ENCODE data around the gene COL21A1. TPM values are rescaled to one million over a fixed set of nuclear protein-coding genes. Genes with fewer than 3 reads are reported as not detected.

Gene COL21A1
- total RNA-seq, 4 donors from 2014 or later: 16.9 to 29.9 (median 24.2) TPM

DNA sequence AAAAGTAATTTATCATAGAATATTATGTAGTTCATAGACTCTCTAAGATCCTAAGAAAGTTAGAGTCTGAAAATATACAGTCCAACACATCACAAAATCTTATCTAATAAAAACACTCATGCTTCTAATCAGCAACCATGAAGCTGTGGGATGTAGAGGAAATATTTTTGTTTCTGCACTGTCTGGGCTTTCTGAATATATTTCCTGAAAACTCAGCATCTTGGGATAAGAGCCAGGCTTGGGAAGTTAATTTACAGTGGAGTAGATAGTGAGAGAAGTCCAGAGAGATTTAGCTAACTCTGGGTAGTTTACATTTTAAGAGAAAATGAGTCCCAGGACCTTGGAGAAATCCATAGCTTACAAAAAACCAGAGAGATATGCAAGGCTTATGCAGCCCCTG is 221.6 kb downstream of the COL21A1 start:
- no peaks in the 10 kb centered on the region for H3K27me3 ChIP-seq
- no peaks in the 10 kb centered on the region for H3K4me1 ChIP-seq
- H3K27ac ChIP-seq: no peak overlapping the region
- no peaks in the 10 kb centered on the region for H3K9me3 ChIP-seq
- TF ChIP-seq POLR2A (IDR thresholded peaks at IDR 0.05) (no peak), EP300 (IDR thresholded peaks at IDR 0.05) (no peak)
- TF ChIP-seq, protein P1, sequence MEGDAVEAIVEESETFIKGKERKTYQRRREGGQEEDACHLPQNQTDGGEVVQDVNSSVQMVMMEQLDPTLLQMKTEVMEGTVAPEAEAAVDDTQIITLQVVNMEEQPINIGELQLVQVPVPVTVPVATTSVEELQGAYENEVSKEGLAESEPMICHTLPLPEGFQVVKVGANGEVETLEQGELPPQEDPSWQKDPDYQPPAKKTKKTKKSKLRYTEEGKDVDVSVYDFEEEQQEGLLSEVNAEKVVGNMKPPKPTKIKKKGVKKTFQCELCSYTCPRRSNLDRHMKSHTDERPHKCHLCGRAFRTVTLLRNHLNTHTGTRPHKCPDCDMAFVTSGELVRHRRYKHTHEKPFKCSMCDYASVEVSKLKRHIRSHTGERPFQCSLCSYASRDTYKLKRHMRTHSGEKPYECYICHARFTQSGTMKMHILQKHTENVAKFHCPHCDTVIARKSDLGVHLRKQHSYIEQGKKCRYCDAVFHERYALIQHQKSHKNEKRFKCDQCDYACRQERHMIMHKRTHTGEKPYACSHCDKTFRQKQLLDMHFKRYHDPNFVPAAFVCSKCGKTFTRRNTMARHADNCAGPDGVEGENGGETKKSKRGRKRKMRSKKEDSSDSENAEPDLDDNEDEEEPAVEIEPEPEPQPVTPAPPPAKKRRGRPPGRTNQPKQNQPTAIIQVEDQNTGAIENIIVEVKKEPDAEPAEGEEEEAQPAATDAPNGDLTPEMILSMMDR (IDR thresholded peaks at IDR 0.05): no peak
- H3K36me3 ChIP-seq: no peaks in the 10 kb centered on the region
- H3K4me3 ChIP-seq: no peak overlapping the region
- no peak for DNase-seq (ENCODE audit: low spot score in 2 of 2)

DNA sequence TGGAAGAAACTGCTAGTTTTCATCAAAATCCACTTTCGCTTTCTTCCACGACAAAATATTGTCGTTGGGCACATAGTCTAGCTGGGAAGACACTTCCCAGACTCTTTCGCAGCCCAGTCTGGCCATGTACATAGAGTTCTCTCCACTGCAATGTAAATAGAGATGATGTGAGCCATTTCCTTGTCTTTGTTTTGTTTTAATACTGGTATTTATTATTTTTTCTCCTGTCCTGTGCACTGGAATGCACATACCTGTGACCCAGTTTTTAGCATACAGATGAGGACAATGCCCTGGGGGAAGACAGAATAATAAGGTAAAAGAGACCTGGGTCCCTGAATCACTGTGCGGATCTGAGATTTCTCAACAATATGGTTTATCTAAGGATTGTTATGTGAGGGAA is 222.4 kb downstream of the COL21A1 start:
- TF ChIP-seq, protein P1 (IDR thresholded peaks at IDR 0.05): no peak
- TF ChIP-seq EP300 (IDR thresholded peaks at IDR 0.05): no peak
- TF ChIP-seq POLR2A (IDR thresholded peaks at IDR 0.05): no peak
- H3K27ac ChIP-seq: no peak overlapping the region
- H3K36me3 ChIP-seq: no peaks in the 10 kb centered on the region
- peaks cover 0 to 2% (median 0%) of the 10 kb centered on the region in 4 donors for H3K9me3 ChIP-seq
- no peak for DNase-seq (ENCODE audit: low spot score in 2 of 2)
- WGBS, 2 donors: 81 to 87% methylated on average over 5 of the region's 5 CpGs
- H3K4me3 ChIP-seq: no peak overlapping the region
- no peaks in the 10 kb centered on the region for H3K27me3 ChIP-seq
- H3K4me1 ChIP-seq: no peaks in the 10 kb centered on the region

DNA sequence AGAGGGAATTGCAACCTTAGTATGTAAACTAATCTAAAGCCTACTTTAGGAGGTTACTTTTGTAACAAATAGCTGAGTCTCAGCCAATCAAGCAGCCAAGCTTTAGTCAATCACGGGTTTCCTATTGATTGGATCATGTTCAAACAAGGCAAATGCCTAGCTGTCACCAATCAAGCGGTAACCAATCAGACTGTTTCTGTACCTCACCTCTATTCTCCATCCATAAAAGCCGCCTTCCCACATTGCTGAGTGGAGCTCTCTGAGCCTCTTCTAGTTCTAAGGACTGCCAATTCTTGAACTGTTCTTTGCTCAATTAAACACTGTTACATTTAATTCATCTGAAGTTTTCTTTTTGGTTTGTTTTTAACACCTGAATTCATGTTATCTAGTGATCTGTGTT is 223.6 kb downstream of the COL21A1 start:
- Histone ChIP-seq H3K27ac (no peak overlapping the region), H3K36me3 (no peaks in the 10 kb centered on the region), H3K4me1 (no peaks in the 10 kb centered on the region), H3K4me3 (no peak overlapping the region), H3K27me3 (no peaks in the 10 kb centered on the region), H3K9me3 (peaks cover 0 to 2% (median 0%) of the 10 kb centered on the region in 4 donors)
- 90 to 94% methylated on average over 3 of the region's 3 CpGs for WGBS, 2 donors
- TF ChIP-seq, protein P1 (IDR thresholded peaks at IDR 0.05): no peak
- TF ChIP-seq EP300 (IDR thresholded peaks at IDR 0.05) (no peak), POLR2A (IDR thresholded peaks at IDR 0.05) (no peak)
- no peak for DNase-seq (ENCODE audit: low spot score in 2 of 2)

DNA sequence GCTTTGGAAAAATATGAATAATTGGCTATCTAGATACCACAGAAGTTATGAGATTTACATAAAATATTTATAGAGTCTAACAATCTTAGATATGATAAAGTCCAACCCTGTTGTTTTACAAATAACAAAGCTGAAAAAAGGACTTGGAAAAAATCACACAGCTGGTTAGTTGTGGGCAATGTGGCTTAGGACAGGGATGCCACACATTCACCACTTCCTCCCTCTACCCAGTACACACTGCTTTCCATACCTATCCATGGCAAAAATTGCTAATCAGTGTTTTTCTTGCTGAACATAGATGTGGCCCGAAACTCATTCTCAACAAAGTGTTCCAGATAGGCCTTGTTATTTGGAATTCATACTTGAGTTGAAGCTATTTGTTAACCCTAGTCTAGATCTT is 224.7 kb downstream of the COL21A1 start:
- TF ChIP-seq EP300 (IDR thresholded peaks at IDR 0.05) (no peak), POLR2A (IDR thresholded peaks at IDR 0.05) (no peak)
- TF ChIP-seq, protein P1 (IDR thresholded peaks at IDR 0.05): no peak
- 78 to 92% methylated on average over 1 of the region's 1 CpG for WGBS, 2 donors
- Histone ChIP-seq H3K27me3 (no peaks in the 10 kb centered on the region), H3K9me3 (peaks cover 0 to 2% (median 0%) of the 10 kb centered on the region in 4 donors), H3K27ac (no peak overlapping the region), H3K4me3 (no peak overlapping the region), H3K36me3 (no peaks in the 10 kb centered on the region), H3K4me1 (no peaks in the 10 kb centered on the region)
- DNase-seq (ENCODE audit: low spot score in 2 of 2): no peak

DNA sequence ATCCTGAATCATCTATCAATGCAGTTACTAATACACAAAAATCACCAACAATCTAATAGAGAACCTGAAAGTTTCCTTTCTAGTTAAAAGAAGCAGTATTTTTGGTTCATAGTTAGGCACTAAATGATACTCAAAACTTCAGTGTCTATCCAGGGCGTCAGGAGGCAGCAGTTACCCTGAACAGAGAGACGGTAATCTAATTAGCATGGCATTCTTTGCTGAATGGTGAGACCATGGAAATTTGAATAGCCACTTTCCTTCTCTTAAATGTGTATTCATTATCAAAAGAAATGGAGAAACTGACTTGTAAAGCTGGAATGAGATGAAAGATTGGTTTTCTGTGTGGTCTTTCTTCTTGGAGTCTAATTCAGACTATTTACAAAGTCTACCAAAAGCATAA is 225.4 kb downstream of the COL21A1 start:
- Histone ChIP-seq H3K36me3 (no peaks in the 10 kb centered on the region), H3K27ac (no peak overlapping the region), H3K27me3 (no peaks in the 10 kb centered on the region), H3K9me3 (peaks cover 0 to 2% (median 0%) of the 10 kb centered on the region in 4 donors), H3K4me3 (no peak overlapping the region), H3K4me1 (no peaks in the 10 kb centered on the region)
- no peak for DNase-seq (ENCODE audit: low spot score in 2 of 2)
- TF ChIP-seq, protein P1 (IDR thresholded peaks at IDR 0.05): no peak
- TF ChIP-seq EP300 (IDR thresholded peaks at IDR 0.05) (no peak), POLR2A (IDR thresholded peaks at IDR 0.05) (no peak)
- 63 to 77% methylated on average over 2 of the region's 2 CpGs for WGBS, 2 donors
